T-helper 9 cell (primary cell): ENCODE data around the gene GCSAM.

Experiments used
- DNase-seq: peaks from one replicate; pipeline ENCODE4 v3.0.0-alpha.2; 2020

The GCSAM gene

GRCh38 chr3:112128843-112129727 is 4.0 kb downstream of the GCSAM start:
- DNase-seq: peak; percentile 27

- no peak for DNase-seq
Observed at GRCh38 chr3:112127522-112128494, 5.2 kb downstream of the GCSAM start.

GRCh38 chr3:112126511-112126911 is 6.5 kb downstream of the GCSAM start:
- no peak for DNase-seq

GRCh38 chr3:112124907-112125607 is 8.0 kb downstream of the GCSAM start:
- DNase-seq: no peak

GRCh38 chr3:112123548-112123947 is 9.5 kb downstream of the GCSAM start:
- DNase-seq: no peak

GRCh38 chr3:112122870-112123269 is 10.2 kb downstream of the GCSAM start:
- DNase-seq: no peak

GRCh38 chr3:112121577-112122547 is 11.2 kb downstream of the GCSAM start:
- no peak for DNase-seq

GRCh38 chr3:112119962-112120836 is 12.8 kb downstream of the GCSAM start:
- DNase-seq: no peak

GRCh38 chr3:112117841-112118571 is 15.0 kb downstream of the GCSAM start:
- no peak for DNase-seq

GRCh38 chr3:112117415-112117814 is 15.6 kb downstream of the GCSAM start:
- DNase-seq: no peak

GRCh38 chr3:112116748-112117186 is 16.3 kb downstream of the GCSAM start:
- no peak for DNase-seq

GRCh38 chr3:112115806-112116383 is 17.2 kb downstream of the GCSAM start:
- no peak for DNase-seq

GRCh38 chr3:112115161-112115739 is 17.8 kb downstream of the GCSAM start:
- no peak for DNase-seq

GRCh38 chr3:112114576-112115160 is 18.4 kb downstream of the GCSAM start:
- DNase-seq: no peak

GRCh38 chr3:112111785-112112402 is 21.2 kb downstream of the GCSAM start:
- DNase-seq: peak; percentile 24

GRCh38 chr3:112109322-112109721 is 23.7 kb downstream of the GCSAM start:
- DNase-seq: no peak

- no peak for DNase-seq
Observed at GRCh38 chr3:112104774-112105173, 28.3 kb downstream of the GCSAM start.

- no peak for DNase-seq
Observed at GRCh38 chr3:112101916-112102315, 31.1 kb downstream of the GCSAM start.
